ENCODE measurements around the gene ANAPC2. TPM values are rescaled to one million over a fixed set of nuclear protein-coding genes. Genes with fewer than 3 reads are reported as not detected.
A peak's percentile ranks its signal among the peaks of the same experiment; 100 is the strongest.

The ANAPC2 gene
- total RNA-seq, 2 experiments from 2014 or later = 34.8 to 90.4 TPM

DNA sequence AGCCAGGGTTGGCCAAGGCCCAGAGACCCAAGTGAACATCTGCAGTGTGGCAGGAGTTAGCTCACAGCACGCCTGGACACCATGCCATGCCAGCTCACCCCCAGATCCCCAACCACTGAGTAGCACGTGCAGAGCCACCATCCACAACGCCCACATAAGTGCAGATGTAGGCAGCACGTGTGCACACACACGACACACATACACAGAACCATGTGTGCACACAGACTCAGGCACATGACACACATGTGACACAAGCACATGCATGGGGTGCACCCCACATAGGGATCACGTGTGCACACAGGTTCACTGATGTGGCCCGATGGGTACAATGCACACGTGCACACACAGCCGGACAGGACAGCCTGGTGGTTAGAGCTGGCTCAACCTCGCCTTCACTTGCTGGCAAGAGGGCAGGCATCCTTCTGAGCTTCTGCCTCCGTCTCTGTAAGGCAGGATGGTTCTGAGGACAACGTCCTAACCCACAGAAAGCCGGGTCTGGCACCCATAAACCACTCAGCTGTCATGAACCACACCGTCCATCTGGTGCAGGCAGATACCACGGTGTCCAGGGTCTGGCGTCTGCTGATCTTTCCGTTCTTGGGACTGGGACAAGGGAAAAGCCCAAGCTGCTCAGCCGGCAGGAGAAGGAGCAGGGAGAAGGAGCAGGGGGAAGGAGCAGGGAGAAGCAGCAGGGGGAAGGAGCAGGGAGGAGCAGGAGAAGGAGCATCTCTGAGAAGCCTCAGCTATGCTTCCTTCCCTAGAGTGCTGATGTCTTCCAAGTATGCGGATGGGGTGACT lies 30.5 kb downstream of the ANAPC2 start:
- ChIA-PET POLR2A (interaction anchor here (1.0 to 1.2 kb wide), 2 partner anchors 25 to 31 kb away, joined by 3 read pairs; partner anchors contain the start of genes ANAPC2 and SSNA1), CTCF (ENCODE audit: unreplicated experiment) (no interaction called here)
- Histone ChIP-seq H2AFZ (ENCODE audit: low read length) (no peak overlapping the region), H3K9me2 (ENCODE audit: insufficient read depth, low read length) (no peaks in the 10 kb centered on the region), H4K20me1 (ENCODE audit: insufficient read depth, low read length) (no peaks in the 10 kb centered on the region), H3K36me3 (ENCODE audit: insufficient read depth, low read length) (no peaks in the 10 kb centered on the region), H3K9me3 (ENCODE audit: low read length) (no peaks in the 10 kb centered on the region), H3K27ac (ENCODE audit: low read depth, low read length, poor library complexity, severe bottlenecking) (no peak overlapping the region), H3K79me2 (ENCODE audit: insufficient read depth, low read depth, low read length) (no peaks in the 10 kb centered on the region), H3K4me1 (ENCODE audit: insufficient read depth, low read length, poor library complexity, severe bottlenecking) (peaks cover 30% of the 10 kb centered on the region), H3K4me3 (ENCODE audit: low read depth, low read length, poor library complexity, severe bottlenecking) (no peak overlapping the region), H3K4me2 (ENCODE audit: low read length) (no peak overlapping the region)
- DNase-seq (ENCODE audit: low spot score) = no peak
- no TSS peak for BruUV-seq (replicated peaks)
- intact Hi-C loops (cut with micrococcal nuclease; ENCODE audit: unreplicated experiment) = loop anchor here (10.0 kb wide), 1 partner anchor 613 kb away; the partner anchor contains the start of gene NOTCH1
- no peak for TF ChIP-seq CTCF (conservative IDR thresholded peaks at IDR 0.05; ENCODE audit: low read length)
- TF ChIP-seq EZH2phosphoT487 (IDR thresholded peaks at IDR 0.05; ENCODE audit: borderline replicate concordance, low read depth, low read length) = no peak

GRCh38 chr9:137156567-137157375 lies 31.6 kb downstream of the ANAPC2 start:
- intact Hi-C loops (cut with micrococcal nuclease; ENCODE audit: unreplicated experiment) = loop anchor here (10.0 kb wide), 1 partner anchor 612 kb away; the partner anchor contains the start of gene NOTCH1
- Histone ChIP-seq H4K20me1 (ENCODE audit: insufficient read depth, low read length) (no peaks in the 10 kb centered on the region), H2AFZ (ENCODE audit: low read length) (no peak overlapping the region), H3K27ac (ENCODE audit: low read depth, low read length, poor library complexity, severe bottlenecking) (no peak overlapping the region), H3K4me1 (ENCODE audit: insufficient read depth, low read length, poor library complexity, severe bottlenecking) (peaks cover 30% of the 10 kb centered on the region), H3K79me2 (ENCODE audit: insufficient read depth, low read depth, low read length) (no peaks in the 10 kb centered on the region), H3K4me2 (ENCODE audit: low read length) (peak overlapping the region; percentile 49; the same call in 1 of the 2 replicates), H3K4me3 (ENCODE audit: low read depth, low read length, poor library complexity, severe bottlenecking) (peak overlapping the region; percentile 20), H3K9me2 (ENCODE audit: insufficient read depth, low read length) (no peaks in the 10 kb centered on the region), H3K36me3 (ENCODE audit: insufficient read depth, low read length) (no peaks in the 10 kb centered on the region), H3K9me3 (ENCODE audit: low read length) (no peaks in the 10 kb centered on the region)
- BruUV-seq (replicated peaks) = no TSS peak
- POLR2A ChIA-PET = interaction anchor here (0.6 to 1.2 kb wide), 4 partner anchors 24 to 616 kb away, joined by 3 to 4 read pairs (median 3); partner anchors contain the start of genes ANAPC2 and SSNA1
- TF ChIP-seq EZH2phosphoT487 (IDR thresholded peaks at IDR 0.05; ENCODE audit: borderline replicate concordance, low read depth, low read length) (no peak), CTCF (conservative IDR thresholded peaks at IDR 0.05; ENCODE audit: low read length) (no peak)
- CTCF ChIA-PET (ENCODE audit: unreplicated experiment) = interaction anchor here (0.6 kb wide), 1 partner anchor 26 kb away, joined by 3 read pairs; no protein-coding TSS in a partner anchor
- peak; percentile 79 for DNase-seq (ENCODE audit: low spot score)
